Cardiac muscle cell (in vitro differentiated cells and primary cell): ENCODE results near the gene TMTC2. TPM values are rescaled to one million over a fixed set of nuclear protein-coding genes. Genes with fewer than 3 reads are reported as not detected.

Experiments
- DNase-seq, 2 donors: peaks; one replicate each; pipeline versions ENCODE4 v3.0.0 to v3.0.0-alpha.2; 2010 to 2017; ENCODE audit warnings: low read depth in 1 of 2, low spot score in 1 of 2
- H3K27ac ChIP-seq: fragments of 200-600 bp; sonication (generic); 2 replicates; pipeline ENCODE4 v1.5.1; 2016
- H3K27me3 ChIP-seq: fragments of 200-600 bp; sonication (generic); 2 replicates; pipeline ENCODE4 v1.6.0; 2016; ENCODE audit warnings: control low read depth
- H3K36me3 ChIP-seq: fragments of 200-600 bp; sonication (generic); 2 replicates; pipeline ENCODE4 v1.5.1; 2016; ENCODE audit warnings: control low read depth
- H3K4me1 ChIP-seq: fragments of 200-600 bp; sonication (generic); 2 replicates; pipeline ENCODE4 v1.8.1; 2017; ENCODE audit warnings: low read depth, mild to moderate bottlenecking, mixed run types
- H3K4me3 ChIP-seq: fragments of 200-600 bp; sonication (generic); 2 replicates; pipeline ENCODE4 v1.5.1; 2016; ENCODE audit warnings: mild to moderate bottlenecking
- H3K9me3 ChIP-seq: fragments of 200-600 bp; sonication (generic); 2 replicates; pipeline ENCODE4 v1.5.1; 2017; ENCODE audit warnings: low read depth, mild to moderate bottlenecking, control low read depth
- CTCF ChIP-seq: IDR thresholded peaks from 2 replicates; pipeline ENCODE4 v1.5.1; 2012; ENCODE audit warnings: low read depth, mild to moderate bottlenecking, low read length
- polyA plus RNA-seq: library from polyadenylated mRNA; unstranded; fragments of >200 nt; fragmentation: Nextera tagmentation; extraction: Ambion mirVana; gene quantifications from 2 replicates; pipeline ENCODE4 v1.2.1, GENCODE V29; 2016
- total RNA-seq: library from RNA; depleted of rRNA; stranded (reverse); fragments of >200 nt; gene quantifications from 2 replicates; pipeline ENCODE4 v1.2.3, GENCODE V29; 2016

TMTC2 gene
- total and polyA plus RNA-seq, 2 experiments from 2014 or later: 0.89 to 10.8 TPM

- Histone ChIP-seq H3K27ac (no peak overlapping the region), H3K4me1 (no peaks in the 10 kb centered on the region), H3K9me3 (no peaks in the 10 kb centered on the region), H3K27me3 (no peaks in the 10 kb centered on the region), H3K36me3 (no peaks in the 10 kb centered on the region), H3K4me3 (no peak overlapping the region)
- no peak for DNase-seq
- no peak for TF ChIP-seq CTCF
Measured at GRCh38 chr12:82793751-82794281, 107.1 kb downstream of the TMTC2 start.

GRCh38 chr12:82797480-82797879 lies 110.8 kb downstream of the TMTC2 start:
- H3K4me1 ChIP-seq: no peaks in the 10 kb centered on the region
- no peaks in the 10 kb centered on the region for H3K9me3 ChIP-seq
- no peak overlapping the region for H3K4me3 ChIP-seq
- no peak for TF ChIP-seq CTCF
- no peaks in the 10 kb centered on the region for H3K27me3 ChIP-seq
- H3K27ac ChIP-seq: no peak overlapping the region
- no peaks in the 10 kb centered on the region for H3K36me3 ChIP-seq
- DNase-seq: no peak

GRCh38 chr12:82800185-82800584 lies 113.5 kb downstream of the TMTC2 start:
- no peaks in the 10 kb centered on the region for H3K27me3 ChIP-seq
- H3K9me3 ChIP-seq: no peaks in the 10 kb centered on the region
- H3K27ac ChIP-seq: no peak overlapping the region
- no peaks in the 10 kb centered on the region for H3K4me1 ChIP-seq
- TF ChIP-seq CTCF: no peak
- peak in 1 of 2 donors; percentile 15 for DNase-seq
- H3K36me3 ChIP-seq: no peaks in the 10 kb centered on the region
- no peak overlapping the region for H3K4me3 ChIP-seq

- no peaks in the 10 kb centered on the region for H3K9me3 ChIP-seq
Measured at GRCh38 chr12:82801951-82802610, 115.4 kb downstream of the TMTC2 start.

GRCh38 chr12:82803201-82803600 lies 116.5 kb downstream of the TMTC2 start:
- Histone ChIP-seq H3K4me3 (no peak overlapping the region), H3K4me1 (no peaks in the 10 kb centered on the region), H3K9me3 (no peaks in the 10 kb centered on the region), H3K36me3 (no peaks in the 10 kb centered on the region), H3K27me3 (no peaks in the 10 kb centered on the region), H3K27ac (no peak overlapping the region)
- no peak for TF ChIP-seq CTCF
- DNase-seq: no peak

More at GRCh38 chr12:82801951-82802610, 115.4 kb downstream of the TMTC2 start:
- H3K4me1 ChIP-seq: no peaks in the 10 kb centered on the region
- DNase-seq: no peak
- no peak overlapping the region for H3K4me3 ChIP-seq
- H3K36me3 ChIP-seq: no peaks in the 10 kb centered on the region
- no peaks in the 10 kb centered on the region for H3K27me3 ChIP-seq
- TF ChIP-seq CTCF: no peak
- H3K27ac ChIP-seq: no peak overlapping the region
